Transverse colon (tissue), 4 donors: ENCODE data around the gene ALDH16A1.

Source experiments
- POLR2A ChIP-seq: fragments of 450-650 bp; IDR thresholded peaks from one replicate; pipeline ENCODE4 v1.6.1; 2016; ENCODE audit warnings: antibody characterized with exemption, mild to moderate bottlenecking, moderate library complexity
- POLR2AphosphoS5 ChIP-seq, 3 donors: sonication (generic); formaldehyde crosslinking; IDR thresholded peaks; one replicate each; pipeline ENCODE4 v1.6.1; 2016; ENCODE audit warnings: antibody characterized with exemption in 3 of 3
- TF ChIP-seq, protein P1 (sequence below), 5 experiments: fragments of 200-600 bp in 3 of 5; fragments of 450-650 bp in 2 of 5; sonication (generic) in 3 of 5; IDR thresholded peaks; 1 replicate in 2 of 5; 2 replicates in 3 of 5; pipeline ENCODE4 v1.5.1; 2016 to 2017; ENCODE audit warnings: antibody characterized with exemption in 5 of 5, inconsistent platforms in 3 of 5, mild to moderate bottlenecking in 2 of 5, moderate library complexity in 1 of 5

DNA sequence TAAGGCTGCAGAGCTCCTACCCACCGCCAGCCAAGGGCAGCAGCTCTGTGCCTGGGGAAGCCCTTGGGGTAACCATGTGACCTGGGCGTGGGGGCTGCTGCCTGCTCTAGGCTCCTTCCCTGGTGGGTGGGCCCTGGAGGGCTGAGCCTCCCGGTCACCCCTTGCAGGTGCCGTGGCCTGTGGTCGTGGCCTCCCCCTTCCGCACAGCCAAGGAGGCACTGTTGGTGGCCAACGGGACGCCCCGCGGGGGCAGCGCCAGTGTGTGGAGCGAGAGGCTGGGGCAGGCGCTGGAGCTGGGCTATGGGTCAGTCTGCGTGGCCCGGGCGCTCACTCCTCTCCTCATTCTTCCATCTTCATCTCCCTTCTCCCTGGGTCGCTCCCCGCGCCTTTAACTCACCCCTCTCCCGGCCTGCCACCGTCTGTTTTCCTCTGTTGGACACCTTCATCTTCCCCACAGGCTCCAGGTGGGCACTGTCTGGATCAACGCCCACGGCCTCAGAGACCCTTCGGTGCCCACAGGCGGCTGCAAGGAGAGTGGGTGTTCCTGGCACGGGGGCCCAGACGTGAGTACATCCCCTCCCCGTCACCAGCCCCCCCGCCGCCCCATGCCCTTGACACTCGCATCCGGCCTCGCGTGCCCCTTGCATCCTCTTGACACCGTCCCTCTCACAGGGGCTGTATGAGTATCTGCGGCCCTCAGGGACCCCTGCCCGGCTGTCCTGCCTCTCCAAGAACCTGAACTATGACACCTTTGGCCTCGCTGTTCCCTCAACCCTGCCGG lies 11.1 kb downstream of the ALDH16A1 start:
- TF ChIP-seq, protein P1, sequence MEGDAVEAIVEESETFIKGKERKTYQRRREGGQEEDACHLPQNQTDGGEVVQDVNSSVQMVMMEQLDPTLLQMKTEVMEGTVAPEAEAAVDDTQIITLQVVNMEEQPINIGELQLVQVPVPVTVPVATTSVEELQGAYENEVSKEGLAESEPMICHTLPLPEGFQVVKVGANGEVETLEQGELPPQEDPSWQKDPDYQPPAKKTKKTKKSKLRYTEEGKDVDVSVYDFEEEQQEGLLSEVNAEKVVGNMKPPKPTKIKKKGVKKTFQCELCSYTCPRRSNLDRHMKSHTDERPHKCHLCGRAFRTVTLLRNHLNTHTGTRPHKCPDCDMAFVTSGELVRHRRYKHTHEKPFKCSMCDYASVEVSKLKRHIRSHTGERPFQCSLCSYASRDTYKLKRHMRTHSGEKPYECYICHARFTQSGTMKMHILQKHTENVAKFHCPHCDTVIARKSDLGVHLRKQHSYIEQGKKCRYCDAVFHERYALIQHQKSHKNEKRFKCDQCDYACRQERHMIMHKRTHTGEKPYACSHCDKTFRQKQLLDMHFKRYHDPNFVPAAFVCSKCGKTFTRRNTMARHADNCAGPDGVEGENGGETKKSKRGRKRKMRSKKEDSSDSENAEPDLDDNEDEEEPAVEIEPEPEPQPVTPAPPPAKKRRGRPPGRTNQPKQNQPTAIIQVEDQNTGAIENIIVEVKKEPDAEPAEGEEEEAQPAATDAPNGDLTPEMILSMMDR (IDR thresholded peaks at IDR 0.05), result no peak
- no peak for TF ChIP-seq POLR2A
- TF ChIP-seq POLR2AphosphoS5 (IDR thresholded peaks at IDR 0.05), result no peak
